Middle frontal gyrus (tissue), 1 donor: ENCODE results near the gene HPS1.

Experiments used
- DNase-seq: peaks from one replicate; pipeline ENCODE4 v3.0.0-alpha.2; 2015; ENCODE audit warnings: low spot score; ENCODE audit errors: extremely low spot score

HPS1 gene

GRCh38 chr10:98432330-98432729 lies 14.4 kb downstream of the HPS1 start:
- DNase-seq = no peak

- no peak for DNase-seq
These were observed 15.7 kb downstream of the HPS1 start for GRCh38 chr10:98431016-98431415.

- DNase-seq = no peak
These were observed 16.3 kb downstream of the HPS1 start for GRCh38 chr10:98430427-98430826.

GRCh38 chr10:98429320-98430072 lies 17.2 kb downstream of the HPS1 start:
- no peak for DNase-seq

- DNase-seq = no peak
These were observed 19.7 kb downstream of the HPS1 start for GRCh38 chr10:98427011-98427515.

GRCh38 chr10:98425511-98426352 lies 21.0 kb downstream of the HPS1 start:
- DNase-seq = no peak

- DNase-seq = no peak
These were observed 22.2 kb downstream of the HPS1 start for GRCh38 chr10:98424295-98425254.

GRCh38 chr10:98423691-98424120 lies 23.0 kb downstream of the HPS1 start:
- no peak for DNase-seq

GRCh38 chr10:98422182-98422581 lies 24.6 kb downstream of the HPS1 start:
- no peak for DNase-seq

GRCh38 chr10:98420786-98421185 lies 25.9 kb downstream of the HPS1 start:
- no peak for DNase-seq

- DNase-seq = no peak
These were observed 27.1 kb downstream of the HPS1 start for GRCh38 chr10:98419469-98420261.

- no peak for DNase-seq
These were observed 27.9 kb downstream of the HPS1 start for GRCh38 chr10:98418665-98419468.

GRCh38 chr10:98417973-98418664 lies 28.6 kb downstream of the HPS1 start:
- no peak for DNase-seq

GRCh38 chr10:98417481-98417959 lies 29.2 kb downstream of the HPS1 start:
- DNase-seq = no peak

GRCh38 chr10:98416606-98417388 lies 29.9 kb downstream of the HPS1 start:
- DNase-seq = no peak

GRCh38 chr10:98415731-98416119 lies 31.0 kb downstream of the HPS1 start:
- no peak for DNase-seq

GRCh38 chr10:98414932-98415730 lies 31.6 kb downstream of the HPS1 start, which contains the start of gene PYROXD2:
Gene PYROXD2, minus strand, starts transcription at chr10:98415182. Its CDS starts 47 bp downstream, at chr10:98415135.
- no peak for DNase-seq
